Suprapubic skin (tissue), 4 donors: ENCODE data around the gene CEP126.

Experiments used
- CTCF ChIP-seq, 2 donors: fragments of 200-600 bp in 1 of 2; fragments of 450-650 bp in 1 of 2; sonication (generic) in 1 of 2; IDR thresholded peaks; one replicate each; pipeline ENCODE4 v1.5.1; 2016 to 2019; ENCODE audit warnings: antibody characterized with exemption in 2 of 2, mild to moderate bottlenecking in 1 of 2, moderate library complexity in 1 of 2
- EP300 ChIP-seq: sonication (generic); formaldehyde crosslinking; IDR thresholded peaks from one replicate; pipeline ENCODE4 v1.6.1; 2017; ENCODE audit warnings: antibody characterized with exemption
- POLR2A ChIP-seq, 2 donors: fragments of 450-650 bp; IDR thresholded peaks; one replicate each; pipeline ENCODE4 v1.6.1; 2017; ENCODE audit warnings: antibody characterized with exemption in 2 of 2, mild to moderate bottlenecking in 2 of 2, moderate library complexity in 2 of 2
- POLR2AphosphoS5 ChIP-seq, 3 donors: sonication (generic); formaldehyde crosslinking; IDR thresholded peaks; one replicate each; pipeline ENCODE4 v1.6.1; 2017; ENCODE audit warnings: antibody characterized with exemption in 3 of 3

GRCh38 chr11:102005306-102005705 is 90.5 kb downstream of the CEP126 start:
- TF ChIP-seq CTCF (IDR thresholded peaks at IDR 0.05), result no peak
- TF ChIP-seq POLR2A (IDR thresholded peaks at IDR 0.05), result no peak
- TF ChIP-seq EP300, result no peak
- TF ChIP-seq POLR2AphosphoS5 (IDR thresholded peaks at IDR 0.05), result no peak
